Effector CD4-positive, alpha-beta T cell (primary cell): ENCODE data around the gene FANCC.
"Not testable (repeated sequence)": the region's sequence is repeated elsewhere in the genome, so short reads cannot be mapped to it uniquely, and the experiment has no call there.

Experiments used
- DNase-seq: peaks from one replicate; pipeline ENCODE4 v3.0.0-alpha.2; 2020

FANCC gene

DNA sequence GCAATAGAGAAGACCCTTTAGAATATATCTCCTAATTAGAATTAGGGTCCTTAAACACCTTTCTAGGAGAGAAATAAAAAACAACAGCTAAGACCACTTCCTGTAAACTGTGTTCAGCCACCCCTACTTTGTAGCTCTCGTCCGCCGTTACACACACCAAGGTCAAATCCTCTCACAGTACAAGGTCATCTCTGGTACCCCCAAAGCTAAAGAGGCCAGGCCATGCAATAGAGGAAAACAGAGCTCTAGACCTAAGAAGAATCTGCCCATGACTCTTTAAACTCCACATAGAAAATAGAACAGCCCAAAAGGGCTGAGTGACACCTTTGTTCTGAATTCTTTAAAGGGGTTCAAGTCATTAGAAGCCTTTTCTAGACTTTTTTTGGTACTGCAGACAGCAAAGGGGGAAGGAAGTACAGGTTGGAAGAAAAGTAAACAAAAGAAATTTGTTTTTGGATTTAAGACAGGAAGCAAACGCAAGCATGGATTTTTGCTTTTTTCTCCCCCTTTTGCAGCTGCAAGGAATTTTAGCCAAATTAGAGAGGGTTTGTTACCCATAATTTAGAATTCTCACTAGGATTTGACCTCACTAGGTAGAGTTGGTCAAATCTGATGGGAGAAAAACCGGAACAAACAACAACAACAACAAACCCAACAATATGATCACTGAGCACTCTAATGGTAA lies 13.4 kb upstream of the FANCC start:
- no peak for DNase-seq

DNA sequence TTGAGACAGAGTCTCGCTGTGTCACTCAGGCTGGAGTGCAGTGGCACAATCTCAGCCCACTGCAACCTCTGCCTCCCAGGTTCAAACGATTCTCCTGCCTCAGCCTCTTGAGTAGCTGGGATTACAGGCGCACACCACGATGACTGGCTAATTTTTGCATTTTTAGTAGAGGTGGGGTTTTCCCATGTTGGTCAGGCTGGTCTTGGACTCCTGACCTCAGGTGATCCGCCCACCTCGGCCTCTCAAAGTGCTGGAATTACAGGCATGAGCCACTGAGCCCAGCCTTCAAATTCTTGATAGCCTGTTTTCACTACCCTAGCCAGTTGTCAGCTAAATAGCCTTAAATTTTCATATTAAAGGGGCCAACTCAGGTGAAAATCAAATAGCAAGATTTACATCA lies 11.6 kb upstream of the FANCC start:
- not testable (repeated sequence) for DNase-seq

DNA sequence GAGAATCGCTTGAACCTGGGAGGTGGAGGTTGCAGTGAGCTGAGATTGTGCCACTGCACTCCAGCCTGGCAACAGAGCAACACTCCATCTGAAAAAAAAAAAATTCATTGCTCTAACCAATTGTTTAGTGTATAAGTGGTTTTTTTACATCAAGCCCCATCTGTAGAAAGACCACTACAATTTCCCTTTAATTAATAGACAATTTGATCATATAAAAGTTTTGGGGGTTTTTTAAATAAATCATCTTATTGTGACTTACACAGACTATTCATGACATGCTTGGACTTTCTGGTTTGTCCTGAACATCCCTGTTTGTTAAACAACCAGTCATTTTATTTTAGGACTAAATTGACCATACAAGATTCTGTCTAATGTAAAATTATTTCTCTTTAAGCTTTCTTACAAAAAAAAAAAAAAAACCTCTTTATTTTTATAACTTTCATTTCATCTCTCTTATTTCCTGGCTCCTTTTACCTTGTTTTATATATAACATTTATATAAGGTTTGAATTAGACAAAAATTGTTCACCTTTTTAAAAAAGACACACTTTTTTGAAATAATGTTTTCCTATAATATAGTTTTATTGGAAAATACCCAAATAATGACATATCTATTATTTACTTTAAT lies 9.8 kb upstream of the FANCC start:
- DNase-seq, result no peak

DNA sequence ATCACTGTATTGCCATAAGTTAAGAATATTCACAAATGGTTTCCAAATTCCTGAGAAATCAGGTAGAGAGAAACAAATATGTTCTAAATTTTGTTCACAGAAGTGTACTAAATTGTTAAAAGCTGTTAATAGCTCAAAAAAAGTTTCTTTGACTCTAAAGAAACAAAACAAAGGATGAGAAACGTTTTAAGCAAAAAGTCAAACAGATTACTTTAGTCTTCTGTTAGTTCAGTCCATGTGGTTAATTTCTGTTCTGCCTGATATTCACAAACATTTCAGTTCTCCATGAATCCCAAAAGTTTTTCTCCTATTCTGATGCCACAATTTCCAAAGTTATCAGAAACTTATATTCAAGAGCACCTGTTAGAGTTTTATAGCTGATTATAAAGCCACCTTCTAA lies 7.7 kb upstream of the FANCC start:
- DNase-seq, result no peak

DNA sequence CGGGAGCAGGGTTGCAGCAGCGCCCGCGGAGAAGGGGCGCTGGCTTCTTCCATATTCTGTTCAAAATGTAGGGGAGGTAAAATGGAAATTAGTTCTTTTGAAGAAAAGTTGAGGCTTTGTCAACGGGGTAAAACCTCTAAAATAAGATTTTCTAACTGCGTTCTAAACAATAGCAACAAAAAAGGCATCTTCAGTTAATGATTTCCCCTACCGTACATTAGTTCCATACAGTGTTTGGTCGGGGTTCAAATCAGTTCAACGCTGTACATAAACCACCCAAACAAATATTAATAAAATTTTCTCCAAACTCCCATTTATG lies 343 bp upstream of the FANCC start:
- no peak for DNase-seq

DNA sequence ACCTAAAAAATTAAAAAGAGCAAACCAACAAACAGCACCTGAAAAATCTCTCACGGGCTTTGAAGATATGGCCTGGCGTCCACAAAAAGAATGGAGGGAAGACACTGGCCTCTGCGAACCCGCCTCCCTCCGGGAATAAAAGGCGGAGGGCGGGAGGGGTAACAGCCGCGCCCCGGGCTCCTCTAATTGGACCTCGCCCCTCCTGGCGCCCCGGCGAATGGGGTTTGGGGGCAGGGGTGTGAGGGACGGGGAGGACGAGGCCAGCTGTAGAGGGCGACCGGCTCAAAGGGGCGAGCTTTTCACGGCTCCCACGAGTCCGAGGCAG lies 753 bp downstream of the FANCC start:
- DNase-seq, result peak; percentile 15

DNA sequence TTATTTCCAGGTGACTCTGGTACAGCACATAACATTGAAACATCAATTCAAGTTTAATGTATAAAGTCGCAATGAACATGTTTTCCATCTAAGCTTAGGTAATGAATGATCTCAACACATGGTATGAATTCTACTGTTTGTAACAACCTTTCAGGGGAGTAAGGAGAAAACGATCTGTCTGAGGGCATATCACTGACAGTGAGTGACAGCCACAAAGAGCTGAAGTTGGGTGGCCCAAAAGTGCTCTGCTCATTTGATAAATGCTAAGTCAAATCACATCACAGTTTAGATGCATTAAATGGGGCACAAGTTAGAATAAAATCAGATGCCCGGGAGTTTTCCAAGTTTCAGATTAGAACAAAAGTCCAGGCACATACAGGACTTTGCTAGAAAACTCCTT lies 1.2 kb downstream of the FANCC start:
- no peak for DNase-seq

DNA sequence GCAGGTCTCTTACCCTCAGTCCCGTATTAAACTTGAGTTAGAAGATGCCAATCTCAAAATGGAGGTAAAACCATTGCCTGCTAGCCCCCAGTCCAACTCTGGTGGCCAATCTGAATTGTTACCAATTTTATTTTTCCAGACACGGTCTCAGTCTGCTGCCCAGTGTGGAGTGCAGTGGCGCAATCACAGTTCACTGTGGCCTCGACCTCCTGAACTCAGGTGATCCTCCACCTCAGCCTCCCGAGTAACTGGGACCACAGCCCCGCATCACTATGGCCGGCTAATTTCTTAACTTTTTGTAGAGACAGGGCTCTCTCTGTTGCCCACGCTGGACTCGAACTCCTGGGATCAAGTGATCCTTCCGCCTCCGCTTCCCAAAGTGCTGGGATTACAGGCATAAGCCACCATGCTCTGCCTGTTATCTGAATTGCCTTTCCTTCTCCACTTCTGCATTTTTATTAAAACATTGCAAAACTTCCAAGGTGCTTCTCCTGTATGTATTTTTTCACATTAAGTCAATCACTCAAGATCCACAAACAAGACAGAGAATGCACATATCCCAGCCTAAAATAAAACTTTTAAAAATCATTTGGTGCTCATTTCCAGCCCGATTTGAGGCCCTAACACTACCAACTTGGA lies 2.3 kb downstream of the FANCC start:
- no peak for DNase-seq

DNA sequence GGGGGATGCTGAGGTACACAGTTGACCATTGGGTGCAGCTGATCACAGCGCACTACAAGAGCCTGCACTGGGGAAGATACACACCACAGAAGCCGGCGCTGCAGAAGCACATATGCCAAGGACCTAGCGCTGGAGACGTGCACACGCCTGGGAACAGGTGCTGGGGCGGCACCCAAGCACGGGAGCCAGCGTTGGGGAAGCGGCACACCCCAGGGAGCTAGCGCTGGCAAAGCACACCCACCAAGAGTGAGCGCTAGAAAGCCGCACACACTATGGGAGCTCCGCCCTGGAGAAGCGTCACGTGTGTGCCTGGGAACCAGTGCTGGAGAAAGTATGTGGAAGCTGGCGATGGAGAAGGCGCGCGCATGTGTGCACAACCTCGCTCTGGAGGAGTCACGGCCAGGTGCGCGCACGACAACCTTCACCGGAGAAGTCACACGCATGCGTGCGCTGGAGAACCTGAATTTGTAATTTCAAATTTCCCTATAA lies 4.5 kb downstream of the FANCC start:
- DNase-seq, result no peak

DNA sequence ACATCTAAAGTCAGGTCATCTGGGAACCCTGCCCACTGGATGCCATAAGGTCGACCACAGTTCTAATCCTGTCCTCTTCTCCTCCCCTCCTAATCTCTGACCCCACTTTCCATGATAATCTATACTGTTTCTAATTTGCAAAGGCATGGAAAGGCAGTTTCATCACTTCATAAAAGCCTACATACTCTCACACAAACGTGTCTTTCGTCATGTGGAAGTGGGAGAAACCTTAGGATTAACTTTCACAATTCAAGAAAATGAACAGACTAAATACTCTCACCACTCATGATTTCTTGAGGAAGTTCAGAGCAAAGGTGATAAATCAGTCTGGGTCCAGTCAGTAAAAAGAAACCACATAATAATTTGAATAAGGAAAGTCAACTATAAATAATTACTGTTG lies 5.5 kb downstream of the FANCC start:
- DNase-seq, result no peak

DNA sequence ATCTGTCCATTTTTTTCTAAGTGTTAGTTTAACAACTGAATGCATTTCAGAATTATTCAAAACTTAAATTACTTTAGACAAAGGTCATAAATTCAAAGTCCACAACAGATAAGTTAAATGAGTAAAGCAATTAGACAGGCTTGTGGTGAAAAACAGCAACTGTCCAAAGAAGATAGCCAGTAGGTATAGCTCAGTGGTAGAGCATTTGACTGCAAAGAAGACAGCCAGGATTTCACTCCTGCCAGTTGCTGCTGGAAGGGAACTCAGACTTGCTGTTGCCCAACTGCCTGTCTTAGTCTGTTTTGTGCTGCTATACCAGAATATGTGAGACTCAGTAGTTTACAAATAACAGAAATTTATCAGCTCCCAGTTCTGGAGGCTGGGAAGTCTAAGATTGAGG lies 10.0 kb downstream of the FANCC start:
- no peak for DNase-seq

DNA sequence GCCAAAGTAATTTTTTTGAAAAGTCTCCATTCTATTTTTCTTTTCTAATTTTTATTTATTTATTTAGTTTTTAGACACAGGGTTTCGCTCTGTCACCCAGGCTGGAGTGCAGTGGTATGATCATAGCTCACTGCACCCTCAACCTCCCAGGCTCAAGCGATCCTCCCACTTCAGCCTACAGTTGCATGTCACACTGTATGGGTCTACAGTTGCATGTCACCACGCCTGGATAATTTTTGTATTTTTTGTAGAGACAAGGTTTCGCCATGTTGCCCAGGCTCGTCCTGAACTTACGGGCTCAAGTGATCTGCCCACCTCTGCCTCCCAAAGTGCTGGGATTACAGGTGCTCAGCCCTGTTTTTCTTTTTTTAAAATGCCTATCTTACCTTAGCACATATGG lies 10.7 kb downstream of the FANCC start:
- DNase-seq, result no peak

DNA sequence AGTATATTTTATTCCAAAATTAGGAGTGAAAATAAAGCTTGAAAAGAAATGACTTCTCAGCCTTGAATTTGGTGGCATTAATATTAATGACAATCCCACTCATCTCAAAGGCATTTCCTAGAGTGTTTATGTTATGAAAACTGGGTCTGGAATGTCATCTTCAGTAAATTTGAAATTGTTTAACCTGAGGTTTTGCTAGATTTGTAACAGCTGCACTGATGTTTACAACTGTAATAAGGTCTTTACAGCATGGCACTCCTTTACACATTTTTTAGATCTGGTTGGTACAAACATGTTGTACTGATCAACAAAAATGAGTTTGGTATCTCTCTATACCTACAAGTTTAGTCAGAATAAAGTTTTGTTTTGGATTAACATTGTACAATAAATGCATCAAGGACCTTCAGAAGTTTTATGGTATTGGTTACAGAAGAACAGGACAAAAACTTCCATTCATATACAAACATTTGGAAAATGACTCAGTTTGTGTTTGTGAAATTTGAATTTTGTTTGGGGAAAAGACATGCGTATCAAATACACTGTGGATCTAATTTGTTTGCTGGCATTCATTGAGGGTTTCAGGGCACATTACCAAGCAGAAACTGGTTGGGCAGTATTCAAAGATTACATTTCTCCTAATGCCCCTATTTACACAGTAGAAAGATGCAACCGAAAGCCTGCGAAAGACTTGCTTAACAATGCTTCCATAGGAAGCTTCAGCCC lies 11.6 kb downstream of the FANCC start:
- DNase-seq, result no peak

DNA sequence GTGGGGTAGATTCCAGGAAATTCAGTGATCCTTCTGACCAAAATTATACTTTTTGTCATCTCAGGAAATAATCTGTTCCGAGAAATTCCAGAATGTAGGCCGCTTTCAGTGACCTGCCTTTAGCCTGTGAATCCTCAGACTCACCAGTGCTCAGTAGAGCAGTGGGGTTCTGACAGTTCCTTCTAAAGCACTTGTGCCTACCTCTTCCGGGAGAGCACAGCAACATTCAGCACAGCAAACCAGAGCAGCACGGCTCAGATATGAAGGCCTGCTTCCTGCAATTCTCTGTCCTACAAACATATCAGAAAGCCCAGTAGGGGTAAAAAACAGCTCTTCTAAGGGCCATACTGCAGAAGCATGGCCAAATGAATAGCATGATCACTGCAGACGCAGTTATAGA lies 15.0 kb downstream of the FANCC start:
- no peak for DNase-seq

DNA sequence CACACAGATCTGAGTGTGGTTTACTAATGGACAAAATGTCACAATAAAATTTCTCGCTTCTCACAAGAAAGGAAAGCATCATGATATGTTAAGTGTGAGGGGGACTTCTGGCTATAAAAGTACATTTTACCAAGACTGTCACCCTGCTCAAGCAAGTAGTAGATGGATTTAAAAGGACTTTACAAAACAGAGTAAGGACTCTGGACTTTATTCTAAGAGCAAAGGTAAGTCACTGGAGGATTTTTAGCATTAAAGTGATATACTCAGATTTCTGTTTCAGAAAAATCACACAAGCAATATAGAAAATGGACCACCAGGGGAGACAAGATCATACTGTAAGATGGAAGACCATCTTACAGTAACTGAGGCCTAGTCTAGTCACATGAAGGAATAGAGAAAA lies 19.7 kb downstream of the FANCC start:
- no peak for DNase-seq

DNA sequence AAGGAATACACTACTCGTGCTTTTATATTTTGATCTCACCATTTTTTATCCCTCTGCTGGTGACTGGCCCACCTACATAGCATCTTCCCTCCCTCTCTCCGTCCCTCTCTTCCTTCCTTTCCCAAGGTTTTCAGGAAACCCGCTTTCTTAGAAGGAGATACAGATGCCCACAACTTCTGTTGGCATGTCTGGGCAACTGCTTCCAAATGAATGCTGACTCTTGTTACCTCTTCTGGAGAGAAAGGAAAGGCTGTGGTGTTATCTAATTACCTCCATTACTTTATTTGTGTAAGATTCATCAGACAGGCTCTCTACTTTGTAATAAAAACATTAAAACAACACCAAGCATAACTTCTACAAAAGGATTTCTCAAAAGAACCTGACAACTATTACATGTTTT lies 20.2 kb downstream of the FANCC start:
- no peak for DNase-seq

DNA sequence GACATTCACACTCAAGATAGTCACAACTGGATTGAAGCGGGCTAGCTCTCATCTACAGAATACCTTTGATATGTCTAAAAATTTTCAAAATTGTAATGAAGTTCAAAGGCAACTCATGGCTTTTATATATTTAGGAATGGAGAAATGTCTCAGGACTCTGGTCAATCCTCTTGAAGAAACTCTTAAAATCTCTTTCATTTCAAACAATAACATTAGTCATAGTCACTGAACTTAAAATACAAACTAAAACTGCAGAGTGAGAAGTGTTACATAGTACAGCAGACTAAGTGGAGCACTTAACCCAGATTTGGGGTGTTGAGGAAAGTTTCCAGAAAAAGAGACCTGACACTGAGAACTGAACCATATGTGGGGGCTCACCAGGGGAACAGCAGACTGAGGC lies 20.7 kb downstream of the FANCC start:
- no peak for DNase-seq

DNA sequence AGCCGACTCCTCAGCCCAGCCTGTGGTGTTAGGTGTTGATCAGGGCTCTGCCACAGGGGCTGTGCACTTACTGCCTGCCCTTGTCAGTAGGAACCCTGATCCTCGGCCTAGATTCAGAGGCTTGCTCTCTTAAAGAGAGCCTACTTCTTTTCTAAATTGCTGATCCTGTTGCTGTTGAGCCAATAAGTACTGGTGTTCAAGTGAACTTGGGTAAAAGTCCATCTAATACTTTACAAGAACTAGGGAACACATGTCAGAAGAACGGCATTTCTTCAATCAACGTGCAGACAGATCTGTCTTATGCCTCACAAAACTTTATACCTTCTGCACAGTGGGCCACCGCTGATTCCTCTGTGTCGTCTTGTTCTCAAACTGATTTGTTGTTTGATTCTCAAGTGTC lies 24.2 kb downstream of the FANCC start:
- not testable (repeated sequence) for DNase-seq

DNA sequence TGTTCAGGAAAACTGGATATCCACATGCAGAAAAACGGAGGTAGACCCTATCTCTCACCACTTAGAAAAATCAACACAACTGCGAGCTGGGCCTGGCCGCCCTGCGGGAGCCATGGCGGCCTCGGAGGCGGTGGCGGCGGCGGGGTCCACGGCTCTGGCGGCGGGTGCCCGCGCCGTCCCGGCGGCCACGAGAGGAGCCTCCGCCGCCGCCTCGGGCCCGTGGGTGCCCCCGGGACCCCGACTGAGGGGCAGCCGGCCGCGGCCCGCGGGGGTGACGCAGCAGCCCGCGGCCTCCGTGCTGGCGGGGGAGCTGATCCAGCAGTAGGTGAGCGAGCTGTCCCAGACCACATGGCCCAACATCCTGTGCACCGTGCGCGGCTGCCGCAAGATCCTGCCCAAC lies 25.3 kb downstream of the FANCC start:
- no peak for DNase-seq

DNA sequence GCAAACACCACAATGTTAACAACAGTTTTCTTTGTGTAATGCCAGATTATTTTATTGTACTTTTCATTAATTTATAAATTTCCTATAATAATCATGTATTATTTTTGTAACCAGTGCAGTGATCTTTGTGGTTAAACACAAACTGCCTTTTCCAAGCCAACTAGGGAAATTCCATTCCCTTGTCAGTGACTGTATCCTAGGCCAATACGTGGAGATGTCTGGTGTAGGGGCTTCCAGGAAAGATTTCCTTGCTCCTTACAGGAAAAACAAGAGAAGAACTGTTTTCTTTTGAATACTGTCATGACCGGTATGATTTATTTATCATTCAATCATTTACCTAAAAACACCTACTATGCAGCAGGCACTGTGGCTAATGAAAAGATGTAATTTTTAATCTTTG lies 31.4 kb downstream of the FANCC start:
- no peak for DNase-seq

DNA sequence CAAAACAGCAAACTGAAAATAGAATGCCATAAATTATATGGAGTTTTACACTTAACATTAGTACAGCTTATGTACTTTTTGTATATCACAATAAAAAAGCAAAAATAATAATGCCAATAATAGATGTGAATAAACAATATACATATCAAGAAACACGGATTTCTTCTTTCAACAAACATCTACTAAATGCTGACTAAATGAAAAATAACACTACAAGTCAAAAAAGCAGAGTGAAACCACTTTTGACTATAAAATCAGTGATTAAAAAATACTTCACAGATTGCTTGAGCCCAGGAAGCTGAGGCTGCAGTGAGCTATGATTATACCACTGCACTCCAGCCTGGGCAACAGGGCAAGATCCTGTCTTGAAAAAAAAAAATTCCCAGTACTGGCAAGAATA lies 32.2 kb downstream of the FANCC start:
- no peak for DNase-seq

DNA sequence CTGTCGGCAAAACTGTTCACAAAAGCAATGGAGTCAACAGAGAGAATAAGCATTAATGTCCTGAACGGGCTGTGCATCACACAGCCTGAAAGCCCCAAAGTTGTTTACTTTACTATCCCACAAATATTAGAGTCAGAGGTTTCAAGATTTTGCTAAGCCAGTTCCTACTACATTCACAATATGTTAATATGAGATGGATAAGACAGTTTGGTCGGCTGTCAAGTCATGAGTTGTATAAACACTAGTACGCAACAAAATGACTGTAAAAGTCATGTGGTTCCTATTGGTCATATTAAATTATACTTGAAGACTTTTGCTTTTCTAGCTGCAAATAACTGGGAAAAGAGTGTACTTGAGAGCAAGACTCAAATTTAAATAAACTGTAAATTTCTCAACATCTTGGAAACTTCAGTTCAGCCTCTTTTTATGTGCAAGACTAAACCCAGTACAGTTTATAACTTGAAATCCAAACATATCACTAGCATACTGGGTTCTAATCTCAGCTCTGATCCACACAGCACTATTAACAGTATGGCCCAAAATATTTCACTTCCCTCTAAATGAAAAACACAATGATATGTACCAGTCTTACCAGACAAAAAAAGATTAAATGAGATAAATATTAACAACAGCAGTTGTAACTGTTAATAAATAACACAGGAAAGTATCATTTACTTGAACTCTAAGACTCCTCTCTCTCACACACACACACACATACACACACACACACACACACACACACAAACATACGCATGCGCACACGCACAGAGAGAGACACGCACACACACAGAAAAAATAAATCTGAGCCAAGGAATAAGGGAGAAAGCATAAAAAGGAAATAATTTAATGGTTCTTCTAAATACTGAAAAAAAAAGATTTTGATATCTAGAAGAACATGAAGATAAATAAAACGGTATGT lies 33.1 kb downstream of the FANCC start:
- no peak for DNase-seq

DNA sequence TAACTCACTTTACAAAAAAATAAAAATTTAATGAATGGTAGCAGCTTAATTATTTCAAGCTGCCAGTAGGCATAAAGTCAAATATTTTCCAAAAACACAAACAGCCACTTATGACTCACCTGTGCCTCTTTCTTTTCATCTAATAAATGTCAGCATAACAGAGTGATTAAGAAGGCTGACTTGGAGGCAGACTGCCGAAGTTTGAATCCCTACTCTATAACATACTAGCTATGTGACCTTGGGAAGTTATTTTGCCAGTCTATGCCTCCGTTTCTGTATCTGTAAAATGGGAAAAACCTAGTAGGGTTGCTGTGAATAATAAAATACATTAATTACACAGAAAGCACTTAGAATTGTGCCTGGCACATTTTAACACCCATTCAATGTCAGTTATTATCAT lies 33.8 kb downstream of the FANCC start:
- no peak for DNase-seq
